Ascending aorta (tissue), 2 donors: Measurements from ENCODE around the gene BST1. TPM values are rescaled to one million over a fixed set of nuclear protein-coding genes. Genes with fewer than 3 reads are reported as not detected.
"Not testable (repeated sequence)": the region's sequence is repeated elsewhere in the genome, so short reads cannot be mapped to it uniquely, and the experiment has no call there.

Source experiments
- DNase-seq, 2 donors: peaks; one replicate each; pipeline ENCODE4 v3.0.0-alpha.2; 2019; ENCODE audit warnings: low spot score in 2 of 2
- H3K27ac ChIP-seq, 2 donors: fragments of 200-600 bp; sonication (generic); one replicate each; pipeline ENCODE4 v1.5.1; 2016 to 2017; ENCODE audit warnings: mild to moderate bottlenecking in 1 of 2
- H3K27me3 ChIP-seq: fragments of 200-600 bp; sonication (generic); one replicate; pipeline ENCODE4 v1.5.1; 2017
- H3K36me3 ChIP-seq, 2 donors: fragments of 200-600 bp; sonication (generic); one replicate each; pipeline ENCODE4 v1.5.1; 2016
- H3K4me1 ChIP-seq, 2 donors: fragments of 200-600 bp; sonication (generic); one replicate each; pipeline ENCODE4 v1.5.1; 2016 to 2017; ENCODE audit warnings: mild to moderate bottlenecking in 1 of 2
- H3K4me3 ChIP-seq, 2 donors: fragments of 200-600 bp; sonication (generic); one replicate each; pipeline ENCODE4 v1.5.1; 2016 to 2017; ENCODE audit warnings: mild to moderate bottlenecking in 1 of 2
- H3K9me3 ChIP-seq, 2 donors: fragments of 200-600 bp; sonication (generic); one replicate each; pipeline ENCODE4 v1.5.1; 2016
- intact Hi-C: fragments of 100-400 bp; cut with DNase I; formaldehyde crosslinking; loops from one replicate; pipeline ENCODE4 v1.15.1; 2023
- total RNA-seq: library from RNA; depleted of rRNA; stranded (reverse); fragments of >200 nt; gene quantifications from one replicate; pipeline ENCODE4 v1.1.0, GENCODE V29; 2016
- TF ChIP-seq, protein P1 (sequence below), 3 experiments: fragments of 200-600 bp in 2 of 3; fragments of 450-650 bp in 1 of 3; sonication (generic) in 2 of 3; IDR thresholded peaks; one replicate each; pipeline ENCODE4 v1.5.1; 2016 to 2019; ENCODE audit warnings: antibody characterized with exemption in 3 of 3, mild to moderate bottlenecking in 1 of 3, moderate library complexity in 1 of 3

BST1 gene
- total RNA-seq, 1 donor from 2014 or later: 22.7 TPM

DNA sequence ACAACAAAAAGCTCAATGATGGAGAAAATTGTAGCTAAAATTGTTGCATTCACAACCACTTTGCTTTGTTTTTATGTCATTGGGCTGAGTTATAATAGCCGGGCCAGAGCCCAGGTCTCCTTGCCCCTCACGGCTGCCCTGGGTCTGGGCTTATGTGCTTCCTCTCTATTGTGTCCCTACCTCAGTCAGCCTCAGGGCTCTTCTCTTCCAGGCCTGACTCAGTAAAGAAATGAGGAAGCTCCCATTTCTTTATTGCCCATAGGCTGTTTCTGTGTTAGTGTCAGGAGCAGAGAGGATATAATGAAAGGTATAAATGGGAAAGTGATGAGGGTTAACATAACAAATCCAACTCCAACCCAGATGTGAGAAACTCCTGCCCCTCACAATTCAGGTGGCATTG is 18.0 kb downstream of the BST1 start:
- intact Hi-C loops: no loop called here
- H3K4me1 ChIP-seq: peaks cover 0 to 13% of the 10 kb centered on the region in 2 donors
- H3K4me3 ChIP-seq: no peak overlapping the region
- TF ChIP-seq, protein P1, sequence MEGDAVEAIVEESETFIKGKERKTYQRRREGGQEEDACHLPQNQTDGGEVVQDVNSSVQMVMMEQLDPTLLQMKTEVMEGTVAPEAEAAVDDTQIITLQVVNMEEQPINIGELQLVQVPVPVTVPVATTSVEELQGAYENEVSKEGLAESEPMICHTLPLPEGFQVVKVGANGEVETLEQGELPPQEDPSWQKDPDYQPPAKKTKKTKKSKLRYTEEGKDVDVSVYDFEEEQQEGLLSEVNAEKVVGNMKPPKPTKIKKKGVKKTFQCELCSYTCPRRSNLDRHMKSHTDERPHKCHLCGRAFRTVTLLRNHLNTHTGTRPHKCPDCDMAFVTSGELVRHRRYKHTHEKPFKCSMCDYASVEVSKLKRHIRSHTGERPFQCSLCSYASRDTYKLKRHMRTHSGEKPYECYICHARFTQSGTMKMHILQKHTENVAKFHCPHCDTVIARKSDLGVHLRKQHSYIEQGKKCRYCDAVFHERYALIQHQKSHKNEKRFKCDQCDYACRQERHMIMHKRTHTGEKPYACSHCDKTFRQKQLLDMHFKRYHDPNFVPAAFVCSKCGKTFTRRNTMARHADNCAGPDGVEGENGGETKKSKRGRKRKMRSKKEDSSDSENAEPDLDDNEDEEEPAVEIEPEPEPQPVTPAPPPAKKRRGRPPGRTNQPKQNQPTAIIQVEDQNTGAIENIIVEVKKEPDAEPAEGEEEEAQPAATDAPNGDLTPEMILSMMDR (IDR thresholded peaks at IDR 0.05): no peak
- H3K36me3 ChIP-seq: no peaks in the 10 kb centered on the region
- H3K27me3 ChIP-seq: no peaks in the 10 kb centered on the region
- DNase-seq: no peak
- no peaks in the 10 kb centered on the region for H3K9me3 ChIP-seq
- no peak overlapping the region for H3K27ac ChIP-seq

DNA sequence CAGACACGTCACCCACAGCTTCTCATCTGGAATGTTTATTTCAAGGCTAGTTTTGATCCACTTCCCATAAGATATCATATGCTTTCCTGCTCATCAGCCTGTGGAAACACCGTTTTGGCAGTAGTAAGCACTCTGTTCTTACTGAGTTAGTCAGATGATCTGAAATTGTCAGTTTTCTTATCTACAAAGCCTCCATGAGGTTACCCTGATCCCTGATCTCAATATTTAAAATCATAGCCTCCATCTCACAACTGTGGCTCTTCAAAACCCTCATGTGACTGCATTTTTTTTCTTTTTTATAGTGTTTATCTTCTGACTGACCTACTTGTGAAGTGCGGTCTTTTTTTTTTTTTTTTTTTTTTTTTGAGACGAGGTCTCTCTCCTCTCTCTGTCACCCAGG is 22.7 kb downstream of the BST1 start:
- no peak overlapping the region for H3K4me3 ChIP-seq
- TF ChIP-seq, protein P1 (IDR thresholded peaks at IDR 0.05): no peak
- H3K27ac ChIP-seq: no peak overlapping the region
- H3K9me3 ChIP-seq: no peaks in the 10 kb centered on the region
- H3K4me1 ChIP-seq: no peaks in the 10 kb centered on the region
- no peaks in the 10 kb centered on the region for H3K27me3 ChIP-seq
- no peaks in the 10 kb centered on the region for H3K36me3 ChIP-seq
- no peak for DNase-seq
- intact Hi-C loops: loop anchor here (5.0 kb wide), 1 partner anchor 232 kb away; no protein-coding TSS in a partner anchor

DNA sequence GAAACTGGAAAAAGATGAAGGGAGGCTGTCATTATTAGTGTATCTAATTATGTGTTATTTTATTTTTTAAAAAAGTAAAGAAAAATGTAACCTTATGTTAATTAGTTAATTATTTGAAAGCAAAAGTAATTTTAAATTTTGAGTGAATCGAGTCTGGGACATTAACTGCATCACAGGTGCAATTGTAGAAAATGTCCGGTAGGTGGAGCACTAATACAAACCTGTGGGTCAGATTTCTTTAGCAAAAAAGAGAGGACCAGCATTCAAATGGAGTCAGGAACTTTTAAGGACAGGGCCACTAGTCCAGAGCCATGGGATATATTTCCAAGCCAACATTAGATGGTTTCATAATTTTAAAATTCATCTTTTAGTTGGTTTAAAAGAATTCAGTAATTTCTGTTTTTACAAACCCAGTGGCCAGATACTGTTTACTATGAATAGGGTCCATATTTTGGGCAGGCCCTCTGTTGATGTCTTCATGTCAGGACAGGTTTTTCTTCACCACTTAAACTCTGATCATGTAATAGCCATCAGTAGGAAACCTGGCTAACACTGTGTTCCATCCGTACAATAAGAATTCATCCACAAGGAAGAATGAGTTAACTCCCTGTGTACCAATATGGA is 27.2 kb downstream of the BST1 start:
- Histone ChIP-seq H3K9me3 (no peaks in the 10 kb centered on the region), H3K4me3 (no peak overlapping the region), H3K27me3 (no peaks in the 10 kb centered on the region), H3K27ac (no peak overlapping the region), H3K36me3 (no peaks in the 10 kb centered on the region), H3K4me1 (no peaks in the 10 kb centered on the region)
- DNase-seq: no peak
- TF ChIP-seq, protein P1 (IDR thresholded peaks at IDR 0.05): peak; percentile 51 to 80 (median 79)
- intact Hi-C loops: loop anchor here (5.0 kb wide), 1 partner anchor 227 kb away; no protein-coding TSS in a partner anchor

DNA sequence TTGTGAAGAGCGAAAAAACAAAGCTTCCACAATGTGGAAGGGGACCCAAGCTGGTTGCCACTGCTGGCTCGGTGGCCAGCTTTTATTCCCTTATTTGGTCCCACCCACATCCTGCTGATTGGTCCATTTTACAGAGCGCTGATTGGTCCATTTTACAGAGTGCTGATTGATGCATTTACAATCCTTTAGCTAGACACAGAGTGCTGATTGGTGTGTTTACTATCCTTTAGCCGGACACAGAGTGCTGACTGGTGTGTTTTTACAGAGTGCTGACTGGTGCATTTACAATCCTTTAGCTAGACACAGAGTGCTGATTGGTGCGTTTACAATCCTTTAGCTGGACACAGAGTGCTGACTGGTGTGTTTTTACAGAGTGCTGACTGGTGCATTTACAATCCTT is 30.2 kb downstream of the BST1 start:
- H3K4me3 ChIP-seq, intact Hi-C loops, H3K27me3 ChIP-seq, H3K27ac ChIP-seq, H3K9me3 ChIP-seq, H3K4me1 ChIP-seq, H3K36me3 ChIP-seq, DNase-seq: not testable (repeated sequence)

DNA sequence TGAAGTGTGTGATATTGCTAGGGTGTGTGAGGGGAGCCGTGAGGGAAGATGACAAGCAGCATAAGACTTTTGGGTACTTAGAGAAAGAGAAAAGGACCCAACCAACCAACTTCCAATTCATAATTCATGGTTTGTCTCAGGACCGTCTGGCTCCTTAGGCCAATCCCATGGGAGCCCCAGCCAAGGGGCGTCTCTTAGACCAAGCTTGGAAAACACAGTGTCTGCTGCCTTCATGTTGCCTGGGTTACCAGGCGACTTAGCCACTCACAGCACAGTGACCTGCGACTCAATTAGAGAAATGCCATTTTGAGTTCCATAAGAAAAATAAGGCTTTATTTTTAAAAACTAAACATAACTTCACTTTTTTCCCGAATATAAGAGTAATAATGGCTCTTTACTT is 32.7 kb downstream of the BST1 start:
- no peaks in the 10 kb centered on the region for H3K36me3 ChIP-seq
- intact Hi-C loops: no loop called here
- DNase-seq: no peak
- no peaks in the 10 kb centered on the region for H3K27me3 ChIP-seq
- no peaks in the 10 kb centered on the region for H3K9me3 ChIP-seq
- TF ChIP-seq, protein P1 (IDR thresholded peaks at IDR 0.05): no peak
- H3K4me3 ChIP-seq: no peak overlapping the region
- H3K27ac ChIP-seq: no peak overlapping the region
- H3K4me1 ChIP-seq: peaks cover 0 to 4% of the 10 kb centered on the region in 2 donors

DNA sequence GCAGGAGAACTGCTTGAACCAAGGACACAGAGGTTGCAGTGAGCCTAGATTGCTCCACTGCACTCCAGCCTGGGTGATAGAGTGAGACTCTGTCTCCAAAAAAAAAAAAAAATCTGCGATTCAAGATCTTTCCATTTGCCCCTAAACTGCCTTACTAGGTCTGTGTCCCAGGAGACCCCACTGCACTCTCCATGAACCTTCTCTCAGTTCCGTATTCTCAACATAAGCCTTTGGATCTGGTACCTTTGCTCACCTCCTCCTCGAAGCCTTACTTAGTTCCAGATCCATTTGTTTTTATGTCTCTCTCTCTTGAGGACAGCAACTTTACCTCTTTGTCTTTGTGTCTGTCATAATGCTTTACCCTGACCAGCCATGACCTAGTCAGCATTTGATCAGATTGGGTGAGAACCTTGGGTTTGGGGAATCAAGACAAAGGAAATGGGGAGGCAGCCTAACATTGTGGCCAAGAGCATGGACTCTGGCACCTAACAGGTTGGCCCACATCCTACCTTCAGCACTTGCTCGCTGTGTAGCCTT is 33.7 kb downstream of the BST1 start:
- intact Hi-C loops: no loop called here
- H3K27me3 ChIP-seq: no peaks in the 10 kb centered on the region
- H3K9me3 ChIP-seq: no peaks in the 10 kb centered on the region
- TF ChIP-seq, protein P1 (IDR thresholded peaks at IDR 0.05): no peak
- no peak for DNase-seq
- H3K27ac ChIP-seq: no peak overlapping the region
- H3K4me1 ChIP-seq: peaks cover 0 to 4% of the 10 kb centered on the region in 2 donors
- H3K4me3 ChIP-seq: no peak overlapping the region
- H3K36me3 ChIP-seq: no peaks in the 10 kb centered on the region
